ENCODE data around the gene SAMD3.
"Not testable (repeated sequence)": the region's sequence is repeated elsewhere in the genome, so short reads cannot be mapped to it uniquely, and the experiment has no call there.

SAMD3 gene, protein sequence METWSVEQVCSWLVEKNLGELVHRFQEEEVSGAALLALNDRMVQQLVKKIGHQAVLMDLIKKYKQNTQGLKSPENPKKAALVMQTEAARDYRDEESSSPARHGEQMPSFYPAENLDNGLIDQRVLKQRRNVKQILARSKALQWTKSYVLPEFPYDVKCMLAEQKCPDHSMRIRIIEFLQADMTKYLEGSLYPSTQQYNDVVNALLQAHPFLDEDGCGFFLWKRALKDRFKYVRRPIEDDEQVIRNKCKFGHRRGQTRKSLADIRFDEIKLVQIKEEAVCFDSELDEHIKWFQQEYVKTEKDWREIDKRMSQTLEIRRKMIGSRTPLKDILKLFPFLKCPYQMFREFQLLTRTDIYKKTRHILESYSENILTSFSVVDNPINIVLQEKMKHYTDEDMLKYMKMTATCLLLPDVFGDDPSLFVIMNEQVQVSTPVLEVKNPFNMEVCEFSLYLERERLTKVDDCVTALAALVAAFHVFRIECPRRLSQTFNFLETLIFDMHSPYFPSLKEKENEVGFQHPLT

GRCh38 chr6:130222775-130223174 lies at the start of gene SAMD3:
Gene SAMD3, minus strand, starts transcription at chr6:130222951. Its CDS starts 7,678 bp downstream, at chr6:130215273.
- Histone ChIP-seq H3K27me3 (ENCODE audit: low read depth) (no peaks in the 10 kb centered on the region), H3K4me1 (no peaks in the 10 kb centered on the region), H3K9me3 (no peaks in the 10 kb centered on the region), H3K4me3 (no peak within 1 kb of the TSS), H3K36me3 (replicated peaks) (no peaks in the 10 kb centered on the region)
- DNase-seq (ENCODE audit: low spot score in 2 of 2) = no peak
- in situ Hi-C loops (cut with MboI; ENCODE audit: low sequenced_read_pairs) = no loop called here

DNA sequence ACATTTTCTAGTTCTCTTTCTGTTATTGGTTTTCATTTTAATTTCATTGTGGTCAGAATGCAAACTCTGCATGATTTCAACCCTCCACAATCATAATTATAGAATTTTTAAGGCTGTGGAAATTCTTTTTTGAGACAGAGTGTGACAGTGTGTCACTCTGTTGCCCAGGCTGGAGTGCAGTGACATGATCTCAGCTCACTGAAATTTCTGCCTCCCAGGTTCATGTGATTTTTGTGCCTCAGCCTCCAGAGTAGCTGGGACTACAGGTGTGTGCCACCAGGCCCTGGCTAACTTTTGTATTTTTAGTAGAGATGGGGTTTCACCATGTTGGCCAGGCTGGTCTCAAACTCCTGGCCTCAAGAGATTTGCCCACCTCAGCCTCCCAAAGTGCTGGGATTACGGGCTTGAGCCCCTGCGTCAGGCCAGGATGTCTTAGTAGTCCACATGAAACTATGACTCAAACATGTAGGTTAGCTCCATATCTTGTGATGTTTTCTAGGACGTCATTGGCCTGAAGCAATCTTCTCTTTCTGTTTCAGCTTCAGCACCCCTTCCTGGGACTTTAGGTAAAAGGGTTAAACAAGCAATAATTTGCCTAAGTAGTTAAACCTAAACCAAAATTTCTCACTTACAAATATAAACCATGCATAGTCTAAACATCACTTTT lies 47.4 kb upstream of the SAMD3 start:
- no peaks in the 10 kb centered on the region for H3K4me1 ChIP-seq
- H3K9me3 ChIP-seq = no peaks in the 10 kb centered on the region
- H3K36me3 ChIP-seq (replicated peaks) = no peaks in the 10 kb centered on the region
- in situ Hi-C loops (cut with MboI; ENCODE audit: low sequenced_read_pairs) = no loop called here
- no peaks in the 10 kb centered on the region for H3K27me3 ChIP-seq (ENCODE audit: low read depth)
- no peak for DNase-seq (ENCODE audit: low spot score in 2 of 2)
- no peak overlapping the region for H3K4me3 ChIP-seq

GRCh38 chr6:130265553-130265952 lies 42.8 kb upstream of the SAMD3 start:
- H3K36me3 ChIP-seq (replicated peaks); H3K27me3 ChIP-seq (ENCODE audit: low read depth); H3K4me1 ChIP-seq; H3K4me3 ChIP-seq; H3K9me3 ChIP-seq; DNase-seq (ENCODE audit: low spot score in 2 of 2); in situ Hi-C loops (cut with MboI; ENCODE audit: low sequenced_read_pairs): not testable (repeated sequence)

DNA sequence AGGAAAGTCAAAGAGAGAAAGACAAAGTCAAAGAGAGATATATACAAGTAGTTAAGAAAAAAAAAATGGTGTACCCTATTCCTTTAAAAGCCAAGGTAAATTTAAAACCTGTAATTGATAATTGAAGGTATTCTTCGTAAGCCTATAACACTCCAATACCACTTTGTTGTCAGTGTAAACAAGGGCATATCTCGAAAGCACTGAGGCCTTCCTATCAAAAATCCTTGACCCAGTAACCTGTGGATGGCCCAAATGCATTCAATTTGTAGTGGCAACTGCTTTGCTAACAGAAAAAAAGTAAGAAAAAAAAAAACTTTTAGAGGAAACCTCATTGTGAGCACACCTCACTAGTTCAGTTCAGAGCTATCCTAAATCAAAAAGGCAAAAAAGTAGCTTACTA lies 39.3 kb upstream of the SAMD3 start:
- no peaks in the 10 kb centered on the region for H3K9me3 ChIP-seq
- no peak overlapping the region for H3K4me3 ChIP-seq
- H3K36me3 ChIP-seq (replicated peaks) = no peaks in the 10 kb centered on the region
- no peak for DNase-seq (ENCODE audit: low spot score in 2 of 2)
- peaks cover 9% of the 10 kb centered on the region for H3K4me1 ChIP-seq
- in situ Hi-C loops (cut with MboI; ENCODE audit: low sequenced_read_pairs) = no loop called here
- H3K27me3 ChIP-seq (ENCODE audit: low read depth) = no peaks in the 10 kb centered on the region

DNA sequence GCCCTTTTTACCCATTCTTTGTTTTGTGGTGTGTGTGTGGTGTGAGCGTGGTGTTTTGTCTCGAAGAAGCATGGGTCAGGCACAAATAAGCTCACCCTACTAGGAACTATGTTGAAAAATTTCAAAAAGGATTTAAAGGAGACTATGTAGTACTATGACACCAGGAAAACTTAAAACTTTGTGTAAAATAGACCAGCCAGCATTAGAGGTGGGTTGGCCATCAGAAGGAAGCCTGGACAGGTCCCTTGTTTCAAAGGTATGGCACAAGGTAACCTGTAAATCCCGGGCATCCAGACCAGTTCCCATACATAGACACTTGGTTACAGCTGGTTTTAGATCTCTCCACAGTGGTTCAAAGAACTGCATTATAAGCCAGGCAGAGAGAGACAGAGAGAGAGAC lies 38.8 kb upstream of the SAMD3 start:
- H3K4me3 ChIP-seq; in situ Hi-C loops (cut with MboI; ENCODE audit: low sequenced_read_pairs): not testable (repeated sequence)

DNA sequence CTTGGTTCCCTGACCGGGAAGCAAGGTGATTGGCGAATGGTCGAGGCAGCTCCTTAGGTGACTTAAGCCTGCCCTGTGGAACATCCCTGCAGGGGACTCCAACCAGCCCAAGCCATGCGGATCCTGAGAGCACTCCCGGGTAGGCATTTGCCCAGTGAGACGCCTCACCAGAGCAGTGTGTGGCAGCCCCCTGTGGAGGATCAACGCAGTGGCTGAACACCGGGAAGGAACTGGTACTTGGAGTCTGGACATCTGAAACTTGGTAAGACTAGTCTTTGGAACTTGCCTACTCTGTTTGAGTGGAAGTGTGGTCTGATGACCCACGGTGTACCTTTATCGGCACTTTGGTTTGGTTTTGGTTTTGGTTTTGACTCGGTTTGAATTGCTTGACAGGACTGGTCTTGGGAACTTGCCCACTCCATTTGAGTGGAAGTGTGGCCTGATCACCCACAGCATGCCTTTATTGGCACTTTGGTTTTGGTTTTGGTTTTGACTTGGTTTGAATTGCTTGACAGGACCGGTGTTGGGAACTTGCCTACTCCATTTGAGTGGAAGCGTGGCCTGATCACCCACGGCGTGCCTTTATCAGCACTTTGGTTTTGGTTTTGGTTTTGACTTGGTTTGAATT lies 38.0 kb upstream of the SAMD3 start:
- H3K27me3 ChIP-seq (ENCODE audit: low read depth); H3K4me3 ChIP-seq; H3K9me3 ChIP-seq; H3K4me1 ChIP-seq; H3K36me3 ChIP-seq (replicated peaks); in situ Hi-C loops (cut with MboI; ENCODE audit: low sequenced_read_pairs); DNase-seq (ENCODE audit: low spot score in 2 of 2): not testable (repeated sequence)

More for the DNA sequence above, 38.8 kb upstream of the SAMD3 start:
- not testable (repeated sequence) for H3K27me3 ChIP-seq (ENCODE audit: low read depth); DNase-seq (ENCODE audit: low spot score in 2 of 2); H3K4me1 ChIP-seq; H3K36me3 ChIP-seq (replicated peaks); H3K9me3 ChIP-seq

DNA sequence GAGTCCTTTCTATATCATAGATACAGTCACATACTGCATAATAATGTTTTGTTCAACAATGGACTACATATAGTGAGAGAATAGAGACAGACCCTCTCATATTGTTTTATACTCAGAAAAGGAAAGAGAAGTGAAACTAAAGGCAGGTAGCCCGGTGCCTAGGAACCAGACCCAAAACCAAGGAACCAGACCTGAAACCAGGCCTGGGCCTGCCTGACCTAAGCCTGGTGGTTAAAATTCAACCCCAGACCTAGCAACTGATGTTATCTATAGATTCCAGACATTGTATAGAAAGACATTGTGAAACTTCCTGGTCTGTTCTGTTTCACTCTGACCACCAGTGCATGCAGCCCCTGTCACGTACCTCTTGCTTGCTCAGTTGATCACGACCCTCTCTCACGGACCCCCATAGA lies 37.3 kb upstream of the SAMD3 start:
- in situ Hi-C loops (cut with MboI; ENCODE audit: low sequenced_read_pairs); H3K36me3 ChIP-seq (replicated peaks); H3K4me3 ChIP-seq; H3K4me1 ChIP-seq; H3K9me3 ChIP-seq; H3K27me3 ChIP-seq (ENCODE audit: low read depth); DNase-seq (ENCODE audit: low spot score in 2 of 2): not testable (repeated sequence)

DNA sequence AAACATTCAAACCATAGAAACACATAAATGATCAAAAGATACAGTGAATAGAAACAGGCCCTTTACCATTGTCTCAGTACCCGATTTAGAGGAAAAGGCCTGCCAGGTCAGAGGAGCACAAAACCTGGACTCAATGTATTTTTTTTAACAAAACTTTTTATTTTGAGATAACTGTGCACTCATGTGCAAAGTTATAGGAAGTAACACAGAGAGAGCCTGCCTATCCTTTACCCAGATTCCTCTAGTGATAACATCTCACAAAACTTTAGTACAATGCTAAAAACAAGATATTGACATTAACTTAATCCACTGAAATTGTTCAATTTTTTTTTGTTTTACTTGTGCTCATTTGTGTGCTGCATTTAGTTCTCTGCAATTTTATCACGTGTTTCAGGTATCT lies 36.8 kb upstream of the SAMD3 start:
- DNase-seq (ENCODE audit: low spot score in 2 of 2) = no peak
- Histone ChIP-seq H3K9me3 (no peaks in the 10 kb centered on the region), H3K27me3 (ENCODE audit: low read depth) (no peaks in the 10 kb centered on the region), H3K36me3 (replicated peaks) (no peaks in the 10 kb centered on the region), H3K4me1 (peaks cover 9% of the 10 kb centered on the region), H3K4me3 (no peak overlapping the region)
- in situ Hi-C loops (cut with MboI; ENCODE audit: low sequenced_read_pairs) = no loop called here

DNA sequence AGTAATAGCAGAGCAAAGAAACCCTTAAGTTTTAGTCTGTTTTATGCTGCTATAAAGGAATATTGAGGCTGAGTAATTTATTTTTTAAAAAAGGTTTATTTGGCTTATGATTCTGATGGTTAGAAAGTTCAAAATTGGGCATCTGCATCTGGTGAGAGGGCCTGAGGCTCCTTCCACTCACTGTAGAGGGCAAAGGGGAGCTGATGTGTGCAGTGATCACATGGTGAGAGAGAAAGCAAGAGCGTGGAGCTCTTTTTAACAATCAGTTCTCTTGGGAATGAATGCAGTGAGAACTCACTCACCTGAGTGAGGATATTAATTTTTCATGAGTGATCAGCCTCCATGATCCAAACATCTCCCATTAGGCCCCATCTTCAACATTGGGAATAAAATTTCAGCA lies 36.4 kb upstream of the SAMD3 start:
- H3K36me3 ChIP-seq (replicated peaks) = no peaks in the 10 kb centered on the region
- no peak for DNase-seq (ENCODE audit: low spot score in 2 of 2)
- no peak overlapping the region for H3K4me3 ChIP-seq
- H3K27me3 ChIP-seq (ENCODE audit: low read depth) = no peaks in the 10 kb centered on the region
- no peaks in the 10 kb centered on the region for H3K9me3 ChIP-seq
- peaks cover 9% of the 10 kb centered on the region for H3K4me1 ChIP-seq
- in situ Hi-C loops (cut with MboI; ENCODE audit: low sequenced_read_pairs) = no loop called here

GRCh38 chr6:130252527-130253237 lies 29.9 kb upstream of the SAMD3 start:
- in situ Hi-C loops (cut with MboI; ENCODE audit: low sequenced_read_pairs) = no loop called here
- H3K27me3 ChIP-seq (ENCODE audit: low read depth) = no peaks in the 10 kb centered on the region
- H3K9me3 ChIP-seq = no peaks in the 10 kb centered on the region
- H3K4me1 ChIP-seq = peaks cover 9% of the 10 kb centered on the region
- no peak for DNase-seq (ENCODE audit: low spot score in 2 of 2)
- no peak overlapping the region for H3K4me3 ChIP-seq
- H3K36me3 ChIP-seq (replicated peaks) = no peaks in the 10 kb centered on the region; the same call in 1 of the 2 replicates

DNA sequence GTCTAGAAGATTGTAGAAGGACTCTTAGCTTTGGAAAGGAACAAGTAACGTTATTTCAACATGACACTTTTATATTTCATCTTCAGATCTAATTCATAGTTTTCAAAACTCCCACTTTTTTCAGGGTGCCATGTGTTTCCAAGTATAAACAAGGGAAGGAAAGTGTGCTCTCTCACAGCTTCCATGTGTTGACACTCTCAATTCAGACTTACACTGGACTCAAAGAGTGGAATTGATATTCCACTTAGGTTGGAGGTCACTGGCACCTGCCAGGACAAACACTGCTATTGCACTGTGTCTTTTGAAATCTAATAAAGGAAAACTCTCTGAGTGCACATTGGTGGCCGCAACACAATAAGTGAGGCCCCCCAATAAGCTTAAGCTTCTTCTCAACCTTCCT lies 22.5 kb upstream of the SAMD3 start:
- H3K27me3 ChIP-seq (ENCODE audit: low read depth) = no peaks in the 10 kb centered on the region

DNA sequence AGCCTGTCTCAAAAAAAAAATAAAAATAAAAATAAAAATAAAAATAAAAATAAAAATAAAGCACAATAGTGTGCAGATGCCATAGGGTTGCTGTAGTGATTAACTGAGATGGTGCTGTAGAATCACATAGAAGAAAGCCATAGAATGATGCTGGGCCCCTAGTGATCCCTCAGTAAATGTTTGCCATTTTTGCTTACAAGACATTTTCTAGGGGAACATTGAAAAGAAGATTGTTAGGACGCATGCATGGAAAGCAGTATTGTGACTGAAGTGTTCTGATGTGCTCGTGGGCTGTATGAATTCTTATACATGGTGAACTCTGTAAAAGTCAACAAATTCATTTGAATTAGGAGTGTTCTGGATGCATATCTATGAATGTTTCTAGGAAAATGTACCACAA lies 22.0 kb upstream of the SAMD3 start:
- H3K4me3 ChIP-seq = no peak overlapping the region
- in situ Hi-C loops (cut with MboI; ENCODE audit: low sequenced_read_pairs) = no loop called here
- H3K4me1 ChIP-seq = no peaks in the 10 kb centered on the region
- H3K9me3 ChIP-seq = no peaks in the 10 kb centered on the region
- no peaks in the 10 kb centered on the region for H3K36me3 ChIP-seq (replicated peaks)
- H3K27me3 ChIP-seq (ENCODE audit: low read depth) = no peaks in the 10 kb centered on the region
- DNase-seq (ENCODE audit: low spot score in 2 of 2) = no peak

More for the DNA sequence above, 22.5 kb upstream of the SAMD3 start:
- DNase-seq (ENCODE audit: low spot score in 2 of 2) = no peak
- no peaks in the 10 kb centered on the region for H3K4me1 ChIP-seq
- no peak overlapping the region for H3K4me3 ChIP-seq
- H3K36me3 ChIP-seq (replicated peaks) = no peaks in the 10 kb centered on the region
- no peaks in the 10 kb centered on the region for H3K9me3 ChIP-seq
- in situ Hi-C loops (cut with MboI; ENCODE audit: low sequenced_read_pairs) = no loop called here

DNA sequence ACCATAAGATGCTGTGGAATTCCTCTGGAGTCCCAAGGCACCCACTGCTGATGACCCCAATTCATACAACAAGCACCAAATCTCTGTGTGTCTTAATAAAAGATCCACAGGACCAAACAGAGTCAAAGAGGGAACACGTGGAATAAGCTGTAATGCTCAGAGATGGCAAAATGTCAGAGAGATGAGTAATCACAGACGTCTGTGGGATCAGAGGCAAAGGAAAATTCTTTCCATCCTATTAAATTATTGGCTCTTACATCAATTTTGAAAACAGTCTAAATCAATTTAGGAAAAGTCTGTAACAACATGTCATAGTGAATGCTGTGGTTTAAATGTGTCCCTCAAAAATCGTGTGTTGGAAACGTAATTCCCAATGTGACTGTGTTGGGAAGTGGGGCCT lies 17.5 kb upstream of the SAMD3 start:
- Histone ChIP-seq H3K9me3 (no peaks in the 10 kb centered on the region), H3K4me3 (no peak overlapping the region), H3K27me3 (ENCODE audit: low read depth) (no peaks in the 10 kb centered on the region), H3K4me1 (no peaks in the 10 kb centered on the region), H3K36me3 (replicated peaks) (no peaks in the 10 kb centered on the region)
- no peak for DNase-seq (ENCODE audit: low spot score in 2 of 2)
- in situ Hi-C loops (cut with MboI; ENCODE audit: low sequenced_read_pairs) = no loop called here

Measured in HAP-1 (cell line).